ENCODE data around the gene C5orf63.
"Not testable (repeated sequence)": the region's sequence is repeated elsewhere in the genome, so short reads cannot be mapped to it uniquely, and the experiment has no call there.

C5orf63 gene

GRCh38 chr5:127068493-127069214, 4.6 kb downstream of the C5orf63 start:
- H3K36me3 ChIP-seq (ENCODE audit: control insufficient read depth, insufficient read depth, low read length) = no peaks in the 10 kb centered on the region
- no peak overlapping the region for H3K4me3 ChIP-seq (ENCODE audit: low read depth, low read length)
- H3K9ac ChIP-seq (ENCODE audit: low read depth, low read length) = no peak overlapping the region

GRCh38 chr5:127066721-127067120, 6.6 kb downstream of the C5orf63 start:
- Histone ChIP-seq H3K4me1 (ENCODE audit: control insufficient read depth, insufficient read depth, low read length) (no peaks in the 10 kb centered on the region), H3K9ac (ENCODE audit: low read depth, low read length) (no peak overlapping the region), H3K4me3 (ENCODE audit: low read depth, low read length) (no peak overlapping the region), H3K9me3 (ENCODE audit: control insufficient read depth, insufficient read depth, low read length) (no peaks in the 10 kb centered on the region), H3K27me3 (ENCODE audit: control insufficient read depth, insufficient read depth, low read length) (no peaks in the 10 kb centered on the region), H3K36me3 (ENCODE audit: control insufficient read depth, insufficient read depth, low read length) (no peaks in the 10 kb centered on the region)

More at GRCh38 chr5:127068493-127069214, 4.6 kb downstream of the C5orf63 start:
- no peaks in the 10 kb centered on the region for H3K9me3 ChIP-seq (ENCODE audit: control insufficient read depth, insufficient read depth, low read length)
- H3K4me1 ChIP-seq (ENCODE audit: control insufficient read depth, insufficient read depth, low read length) = peaks cover 6% of the 10 kb centered on the region
- H3K27me3 ChIP-seq (ENCODE audit: control insufficient read depth, insufficient read depth, low read length) = no peaks in the 10 kb centered on the region

- H3K36me3 ChIP-seq (ENCODE audit: control insufficient read depth, insufficient read depth, low read length) = no peaks in the 10 kb centered on the region
These were observed 9.0 kb downstream of the C5orf63 start for GRCh38 chr5:127064253-127064840.

GRCh38 chr5:127063257-127063913, 9.9 kb downstream of the C5orf63 start:
- Histone ChIP-seq H3K36me3 (ENCODE audit: control insufficient read depth, insufficient read depth, low read length) (no peaks in the 10 kb centered on the region), H3K4me3 (ENCODE audit: low read depth, low read length) (no peak overlapping the region), H3K27me3 (ENCODE audit: control insufficient read depth, insufficient read depth, low read length) (no peaks in the 10 kb centered on the region), H3K4me1 (ENCODE audit: control insufficient read depth, insufficient read depth, low read length) (no peaks in the 10 kb centered on the region), H3K9me3 (ENCODE audit: control insufficient read depth, insufficient read depth, low read length) (no peaks in the 10 kb centered on the region), H3K9ac (ENCODE audit: low read depth, low read length) (no peak overlapping the region)

More at GRCh38 chr5:127064253-127064840, 9.0 kb downstream of the C5orf63 start:
- Histone ChIP-seq H3K9me3 (ENCODE audit: control insufficient read depth, insufficient read depth, low read length) (no peaks in the 10 kb centered on the region), H3K27me3 (ENCODE audit: control insufficient read depth, insufficient read depth, low read length) (no peaks in the 10 kb centered on the region), H3K4me1 (ENCODE audit: control insufficient read depth, insufficient read depth, low read length) (no peaks in the 10 kb centered on the region), H3K4me3 (ENCODE audit: low read depth, low read length) (no peak overlapping the region), H3K9ac (ENCODE audit: low read depth, low read length) (no peak overlapping the region)

DNA sequence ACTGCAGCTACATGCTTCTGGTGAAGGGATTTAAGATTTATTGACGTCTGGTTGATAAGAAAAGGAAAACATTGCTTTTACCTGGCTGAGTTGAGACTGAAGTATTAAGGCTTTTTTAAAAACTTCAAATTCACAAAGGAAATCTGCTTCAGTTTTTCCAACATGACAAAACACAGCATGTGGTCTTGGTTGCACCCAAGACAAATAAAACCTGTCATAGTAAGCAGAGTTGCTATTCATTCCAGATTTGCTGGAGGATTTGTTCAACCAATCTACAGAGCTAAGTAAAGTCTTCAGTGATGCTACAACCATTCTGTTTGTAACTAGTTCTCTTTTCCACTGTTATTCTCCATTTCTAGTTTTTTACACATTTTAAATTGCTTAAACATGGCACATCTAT, 11.3 kb downstream of the C5orf63 start:
- no peak overlapping the region for H3K4me3 ChIP-seq (ENCODE audit: low read depth, low read length)
- no peaks in the 10 kb centered on the region for H3K9me3 ChIP-seq (ENCODE audit: control insufficient read depth, insufficient read depth, low read length)
- H3K36me3 ChIP-seq (ENCODE audit: control insufficient read depth, insufficient read depth, low read length) = no peaks in the 10 kb centered on the region
- H3K4me1 ChIP-seq (ENCODE audit: control insufficient read depth, insufficient read depth, low read length) = no peaks in the 10 kb centered on the region
- no peak overlapping the region for H3K9ac ChIP-seq (ENCODE audit: low read depth, low read length)
- no peaks in the 10 kb centered on the region for H3K27me3 ChIP-seq (ENCODE audit: control insufficient read depth, insufficient read depth, low read length)

DNA sequence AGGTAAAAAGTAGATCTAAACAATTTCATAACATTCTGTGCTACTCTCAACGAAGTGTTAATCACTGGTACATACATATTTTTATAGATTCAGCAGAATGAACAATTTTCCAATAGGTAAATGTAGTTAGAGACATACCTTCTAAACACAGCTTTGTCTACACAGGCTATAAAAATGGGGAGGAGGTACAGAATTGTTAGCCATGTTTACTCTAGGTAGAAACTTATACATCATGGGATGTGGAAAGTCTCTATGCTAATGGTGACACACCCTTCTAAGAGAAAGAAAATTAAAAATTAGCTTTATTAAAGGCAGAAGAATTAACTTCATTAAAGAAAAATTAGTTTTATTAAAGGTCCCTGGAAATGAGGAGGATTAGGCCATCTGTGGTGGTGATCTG, 11.8 kb downstream of the C5orf63 start:
- H3K4me3 ChIP-seq (ENCODE audit: low read depth, low read length) = no peak overlapping the region
- H3K27me3 ChIP-seq (ENCODE audit: control insufficient read depth, insufficient read depth, low read length) = no peaks in the 10 kb centered on the region
- H3K36me3 ChIP-seq (ENCODE audit: control insufficient read depth, insufficient read depth, low read length) = no peaks in the 10 kb centered on the region
- H3K4me1 ChIP-seq (ENCODE audit: control insufficient read depth, insufficient read depth, low read length) = no peaks in the 10 kb centered on the region
- H3K9me3 ChIP-seq (ENCODE audit: control insufficient read depth, insufficient read depth, low read length) = no peaks in the 10 kb centered on the region
- H3K9ac ChIP-seq (ENCODE audit: low read depth, low read length) = no peak overlapping the region

GRCh38 chr5:127060470-127060985, 12.8 kb downstream of the C5orf63 start:
- Histone ChIP-seq H3K9ac (ENCODE audit: low read depth, low read length) (no peak overlapping the region), H3K4me3 (ENCODE audit: low read depth, low read length) (no peak overlapping the region), H3K4me1 (ENCODE audit: control insufficient read depth, insufficient read depth, low read length) (no peaks in the 10 kb centered on the region), H3K9me3 (ENCODE audit: control insufficient read depth, insufficient read depth, low read length) (no peaks in the 10 kb centered on the region), H3K27me3 (ENCODE audit: control insufficient read depth, insufficient read depth, low read length) (no peaks in the 10 kb centered on the region), H3K36me3 (ENCODE audit: control insufficient read depth, insufficient read depth, low read length) (no peaks in the 10 kb centered on the region)

DNA sequence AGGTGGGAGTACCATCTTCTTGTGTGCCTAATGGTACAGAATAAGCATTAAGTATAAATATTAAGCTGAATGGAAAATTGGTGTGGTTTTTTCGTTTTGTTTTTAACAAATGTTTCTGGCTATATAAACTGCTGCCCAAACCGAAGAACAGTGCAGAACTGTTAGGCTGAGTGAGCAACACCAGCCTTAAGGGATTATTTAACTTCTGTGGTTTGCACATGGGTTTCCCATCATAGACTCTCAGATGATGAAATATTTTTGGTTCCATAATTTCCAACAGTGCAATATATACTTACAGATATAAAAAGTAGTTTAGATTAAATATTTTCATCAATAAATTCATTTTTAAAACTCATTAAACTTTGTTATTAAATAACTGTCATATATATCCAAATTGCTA, 16.4 kb downstream of the C5orf63 start:
- no peaks in the 10 kb centered on the region for H3K4me1 ChIP-seq (ENCODE audit: control insufficient read depth, insufficient read depth, low read length)
- H3K9ac ChIP-seq (ENCODE audit: low read depth, low read length) = no peak overlapping the region
- no peaks in the 10 kb centered on the region for H3K9me3 ChIP-seq (ENCODE audit: control insufficient read depth, insufficient read depth, low read length)
- no peaks in the 10 kb centered on the region for H3K36me3 ChIP-seq (ENCODE audit: control insufficient read depth, insufficient read depth, low read length)
- H3K27me3 ChIP-seq (ENCODE audit: control insufficient read depth, insufficient read depth, low read length) = no peaks in the 10 kb centered on the region
- H3K4me3 ChIP-seq (ENCODE audit: low read depth, low read length) = no peak overlapping the region

GRCh38 chr5:127055880-127056653, 17.2 kb downstream of the C5orf63 start:
- Histone ChIP-seq H3K9ac (ENCODE audit: low read depth, low read length) (no peak overlapping the region), H3K4me1 (ENCODE audit: control insufficient read depth, insufficient read depth, low read length) (no peaks in the 10 kb centered on the region), H3K9me3 (ENCODE audit: control insufficient read depth, insufficient read depth, low read length) (no peaks in the 10 kb centered on the region), H3K4me3 (ENCODE audit: low read depth, low read length) (no peak overlapping the region), H3K36me3 (ENCODE audit: control insufficient read depth, insufficient read depth, low read length) (no peaks in the 10 kb centered on the region), H3K27me3 (ENCODE audit: control insufficient read depth, insufficient read depth, low read length) (no peaks in the 10 kb centered on the region)

- not testable (repeated sequence) for H3K9me3 ChIP-seq (ENCODE audit: control insufficient read depth, insufficient read depth, low read length); H3K27me3 ChIP-seq (ENCODE audit: control insufficient read depth, insufficient read depth, low read length); H3K36me3 ChIP-seq (ENCODE audit: control insufficient read depth, insufficient read depth, low read length); H3K9ac ChIP-seq (ENCODE audit: low read depth, low read length); H3K4me3 ChIP-seq (ENCODE audit: low read depth, low read length); H3K4me1 ChIP-seq (ENCODE audit: control insufficient read depth, insufficient read depth, low read length)
These were observed 19.8 kb downstream of the C5orf63 start for GRCh38 chr5:127053551-127053950.

DNA sequence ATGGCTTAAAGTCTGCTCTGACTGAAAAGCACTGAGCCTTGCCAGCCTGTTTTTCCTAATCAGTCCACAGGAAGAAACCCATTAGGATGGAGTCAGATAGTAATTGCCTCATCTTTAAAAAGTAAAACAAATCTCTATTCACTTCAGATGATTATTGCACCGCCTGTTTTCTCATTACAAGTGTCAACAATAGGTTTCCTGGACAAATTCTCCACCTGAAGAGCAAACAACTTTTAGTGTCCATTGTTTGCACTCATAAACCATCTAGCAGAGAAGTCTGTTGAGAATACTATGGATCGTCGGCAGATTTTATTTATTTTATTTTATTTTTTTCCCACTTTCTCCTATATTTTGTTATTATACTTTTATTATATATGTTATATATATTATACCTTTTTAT, 20.3 kb downstream of the C5orf63 start:
- no peaks in the 10 kb centered on the region for H3K27me3 ChIP-seq (ENCODE audit: control insufficient read depth, insufficient read depth, low read length)

More for the DNA sequence above, 20.3 kb downstream of the C5orf63 start:
- Histone ChIP-seq H3K9me3 (ENCODE audit: control insufficient read depth, insufficient read depth, low read length) (no peaks in the 10 kb centered on the region), H3K9ac (ENCODE audit: low read depth, low read length) (no peak overlapping the region), H3K4me3 (ENCODE audit: low read depth, low read length) (no peak overlapping the region), H3K36me3 (ENCODE audit: control insufficient read depth, insufficient read depth, low read length) (no peaks in the 10 kb centered on the region), H3K4me1 (ENCODE audit: control insufficient read depth, insufficient read depth, low read length) (no peaks in the 10 kb centered on the region)
